Neuron (in vitro differentiated cells): ENCODE results near the gene DAG1.

ENCODE experiments used
- H2AFZ ChIP-seq: one replicate; pipeline ENCODE4 v1.6.1; 2013; ENCODE audit warnings: low read depth, mild to moderate bottlenecking, inconsistent platforms, low read length, moderate library complexity
- H3K27me3 ChIP-seq: one replicate; pipeline ENCODE4 v1.6.1; 2013; ENCODE audit warnings: low read length; ENCODE audit not compliant: insufficient read depth
- H3K36me3 ChIP-seq: one replicate; pipeline ENCODE4 v1.6.1; 2013; ENCODE audit warnings: low read length; ENCODE audit not compliant: insufficient read depth
- H3K4me1 ChIP-seq: one replicate; pipeline ENCODE4 v1.6.1; 2013; ENCODE audit warnings: low read length; ENCODE audit not compliant: insufficient read depth
- H3K4me3 ChIP-seq: 2 replicates; pipeline ENCODE4 v1.5.1; 2013; ENCODE audit warnings: mild to moderate bottlenecking, low read length, moderate library complexity
- H3K9me3 ChIP-seq: one replicate; pipeline ENCODE4 v1.6.1; 2013; ENCODE audit warnings: low read length

The DAG1 gene

DNA sequence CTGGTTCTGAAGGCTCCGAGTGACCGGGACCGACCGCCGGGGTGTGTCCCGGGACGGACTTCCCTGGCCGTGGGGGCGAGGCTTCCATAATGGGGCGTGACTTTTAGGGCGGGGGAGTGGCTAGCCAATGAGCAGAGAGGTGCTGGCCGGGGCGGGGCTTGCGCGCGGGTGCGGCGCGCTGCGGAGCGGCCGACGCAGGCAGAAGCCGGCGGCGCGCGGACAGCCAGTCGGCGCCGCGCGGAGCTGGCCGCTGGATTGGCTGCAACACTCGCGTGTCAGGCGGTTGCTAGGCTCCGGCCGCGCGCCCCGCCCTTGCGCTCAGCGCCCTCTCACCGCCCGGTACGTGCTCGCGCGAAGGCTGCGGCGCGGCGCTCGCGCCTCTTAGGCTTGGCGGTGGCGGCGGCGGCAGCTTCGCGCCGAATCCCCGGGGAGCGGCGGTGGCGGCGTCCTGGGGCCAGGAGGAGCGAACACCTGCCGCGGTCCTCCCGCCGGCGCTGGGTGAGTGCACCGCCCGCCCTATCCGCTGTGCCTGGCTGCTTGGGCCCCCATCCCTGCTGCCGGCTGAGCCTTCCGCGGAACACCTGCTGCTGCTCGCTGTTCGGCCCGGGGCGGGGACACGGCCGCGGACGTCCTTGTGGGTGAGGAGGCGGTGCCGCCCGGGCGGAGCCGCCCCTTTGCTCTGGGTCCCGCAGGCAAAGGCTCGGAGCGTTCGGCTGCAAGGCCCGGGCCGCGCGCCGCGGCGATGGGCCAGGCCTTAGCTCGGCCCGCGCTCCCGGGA, at the start of gene DAG1:
DAG1 (plus strand) TSS at position 332 of the 778 bp plus-strand sequence. CDS start 40,268 bp downstream, outside the sequence.
- Histone ChIP-seq H2AFZ (peak within 1 kb of the TSS; percentile 92), H3K9me3 (no peaks in the 10 kb centered on the region), H3K36me3 (peaks cover 3% of the 10 kb centered on the region), H3K4me1 (peaks cover 21% of the 10 kb centered on the region), H3K27me3 (no peaks in the 10 kb centered on the region), H3K4me3 (peak within 1 kb of the TSS; percentile 94)

GRCh38 chr3:49421890-49422378, 48.1 kb upstream of the DAG1 start:
- Histone ChIP-seq H3K9me3 (no peaks in the 10 kb centered on the region), H3K4me3 (peak overlapping the region; percentile 53), H3K36me3 (peaks cover 17% of the 10 kb centered on the region), H2AFZ (no peak overlapping the region), H3K4me1 (peaks cover 3% of the 10 kb centered on the region), H3K27me3 (no peaks in the 10 kb centered on the region)

DNA sequence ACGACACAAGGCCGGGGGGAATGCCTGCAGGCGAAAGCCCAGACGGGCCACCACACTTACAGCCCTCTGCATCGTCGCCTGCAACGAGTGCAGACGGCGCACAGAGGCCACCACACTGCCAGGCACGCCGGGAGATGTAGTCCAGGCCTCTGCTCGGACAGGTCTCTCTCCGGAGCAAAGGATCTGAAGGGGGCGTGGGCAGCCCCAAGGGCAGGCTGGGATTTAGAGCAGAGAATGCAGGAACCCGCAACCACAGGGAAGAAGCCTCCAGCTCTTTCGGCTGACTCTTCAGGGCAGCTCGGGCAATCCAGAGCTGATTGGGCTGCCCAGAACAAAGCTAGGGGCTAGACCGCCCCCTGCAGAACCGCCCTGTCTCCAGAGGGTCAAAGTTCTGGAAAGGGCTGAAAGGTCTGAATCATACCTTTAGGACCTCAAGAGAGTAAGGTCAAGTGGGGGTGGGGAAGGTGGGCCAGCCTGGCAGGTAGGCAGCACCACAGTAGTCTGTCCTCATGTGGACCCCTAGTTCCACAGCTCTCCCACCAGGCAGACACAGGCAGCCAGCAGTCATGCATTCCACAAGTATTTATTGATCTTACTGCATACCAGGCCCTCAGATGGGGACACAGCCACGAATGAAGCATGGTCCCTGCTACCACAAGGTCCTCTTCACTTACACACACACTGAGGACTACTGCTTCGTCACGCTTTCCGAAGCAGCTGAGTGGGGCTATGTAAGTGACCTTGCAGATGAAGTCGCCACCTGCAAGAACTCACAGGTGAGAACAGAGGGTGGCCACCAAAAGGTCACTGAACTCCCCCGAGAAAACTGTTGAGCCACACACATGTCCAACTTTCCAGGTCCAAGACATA, 47.5 kb upstream of the DAG1 start, which contains the start of gene AMT:
AMT (minus strand) TSS at position 95 of the 870 bp plus-strand sequence; CDS start at position 72, 23 bp downstream.
- Histone ChIP-seq H3K4me3 (peak within 1 kb of the TSS; percentile 53), H2AFZ (no peak within 1 kb of the TSS), H3K4me1 (peaks cover 3% of the 10 kb centered on the region), H3K9me3 (no peaks in the 10 kb centered on the region), H3K27me3 (no peaks in the 10 kb centered on the region), H3K36me3 (peaks cover 16% of the 10 kb centered on the region)

- Histone ChIP-seq H3K4me1 (peaks cover 9% of the 10 kb centered on the region), H3K36me3 (peaks cover 16% of the 10 kb centered on the region), H2AFZ (no peak overlapping the region)
These were observed 45.3 kb upstream of the DAG1 start for GRCh38 chr3:49424816-49425215.

DNA sequence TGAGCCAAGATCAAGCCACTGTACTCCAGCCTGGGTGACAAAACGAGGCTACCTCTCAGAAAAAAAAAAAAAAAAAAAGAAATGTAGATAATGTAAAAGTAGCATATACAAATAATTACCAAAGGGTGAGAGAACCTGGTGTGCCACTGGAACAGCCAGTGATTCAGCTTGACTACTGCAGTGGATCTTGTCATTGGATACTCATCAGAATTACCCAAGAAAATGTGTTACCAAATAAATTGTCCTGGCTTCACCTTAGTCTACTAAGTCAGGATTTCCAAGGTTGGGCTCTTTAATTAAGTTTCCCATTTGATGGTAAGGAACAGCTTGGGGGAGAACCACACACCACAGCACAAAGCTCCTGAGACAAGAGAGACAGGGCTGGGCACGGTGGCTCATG, 42.5 kb upstream of the DAG1 start:
- Histone ChIP-seq H2AFZ (no peak overlapping the region), H3K9me3 (no peaks in the 10 kb centered on the region), H3K36me3 (peaks cover 16% of the 10 kb centered on the region), H3K4me1 (peaks cover 8% of the 10 kb centered on the region), H3K4me3 (no peak overlapping the region), H3K27me3 (no peaks in the 10 kb centered on the region)

More at GRCh38 chr3:49424816-49425215, 45.3 kb upstream of the DAG1 start:
- Histone ChIP-seq H3K9me3 (no peaks in the 10 kb centered on the region), H3K27me3 (no peaks in the 10 kb centered on the region), H3K4me3 (no peak overlapping the region)

GRCh38 chr3:49428752-49429080, 41.4 kb upstream of the DAG1 start:
- peaks cover 14% of the 10 kb centered on the region for H3K36me3 ChIP-seq
- H3K27me3 ChIP-seq: no peaks in the 10 kb centered on the region
- peaks cover 8% of the 10 kb centered on the region for H3K4me1 ChIP-seq
- no peaks in the 10 kb centered on the region for H3K9me3 ChIP-seq
- peak overlapping the region; percentile 77 for H2AFZ ChIP-seq
- H3K4me3 ChIP-seq: peak overlapping the region; percentile 90

GRCh38 chr3:49434731-49435130, 35.3 kb upstream of the DAG1 start:
- Histone ChIP-seq H3K4me3 (no peak overlapping the region), H3K36me3 (no peaks in the 10 kb centered on the region), H3K9me3 (no peaks in the 10 kb centered on the region), H3K4me1 (peaks cover 3% of the 10 kb centered on the region), H2AFZ (no peak overlapping the region), H3K27me3 (no peaks in the 10 kb centered on the region)

DNA sequence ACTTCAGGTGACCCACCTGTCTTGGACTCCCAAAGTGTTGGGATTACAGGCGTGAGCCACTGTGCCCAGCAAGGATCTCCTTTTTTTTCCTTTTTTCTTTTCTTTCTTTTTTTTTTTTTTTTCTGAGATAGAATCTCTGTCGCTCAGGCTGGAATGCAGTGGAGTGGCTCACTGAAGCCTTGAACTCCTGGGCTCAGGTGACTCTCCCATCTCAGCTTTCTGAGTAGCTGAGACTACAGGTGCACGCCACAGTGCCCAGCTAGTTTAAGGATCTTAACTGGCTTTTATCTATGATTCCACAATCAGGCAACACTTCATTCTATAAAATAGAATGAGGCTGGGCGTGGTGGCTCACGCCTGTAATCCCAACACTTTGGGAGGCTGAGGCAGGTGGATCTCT, 24.7 kb upstream of the DAG1 start:
- Histone ChIP-seq H3K4me1 (no peaks in the 10 kb centered on the region), H3K27me3 (no peaks in the 10 kb centered on the region), H3K9me3 (no peaks in the 10 kb centered on the region), H2AFZ (no peak overlapping the region), H3K36me3 (no peaks in the 10 kb centered on the region), H3K4me3 (no peak overlapping the region)

GRCh38 chr3:49453621-49454020, 16.4 kb upstream of the DAG1 start:
- Histone ChIP-seq H3K4me3 (no peak overlapping the region), H3K9me3 (no peaks in the 10 kb centered on the region), H3K27me3 (no peaks in the 10 kb centered on the region), H3K36me3 (no peaks in the 10 kb centered on the region), H2AFZ (no peak overlapping the region), H3K4me1 (peaks cover 8% of the 10 kb centered on the region)

DNA sequence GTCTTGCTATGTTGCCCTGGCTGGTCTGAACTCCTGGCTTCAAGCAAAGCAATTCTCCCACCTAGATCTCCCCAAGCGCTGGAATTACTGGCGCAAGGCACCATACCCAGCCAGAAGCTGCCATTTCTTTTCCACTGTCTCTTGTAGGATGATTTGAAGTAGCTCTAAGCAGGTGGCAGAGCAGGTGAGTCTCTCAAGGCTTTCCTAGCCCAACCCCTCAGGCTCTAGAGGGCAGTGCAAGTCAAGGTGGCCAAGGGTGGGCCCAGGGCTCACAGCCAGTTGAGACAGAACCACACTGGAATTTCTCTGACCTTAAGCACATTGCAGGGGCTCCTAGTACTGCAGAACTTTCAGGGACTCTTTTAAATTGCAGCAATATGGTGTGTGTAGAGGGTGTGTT, 15.6 kb upstream of the DAG1 start:
- Histone ChIP-seq H2AFZ (no peak overlapping the region), H3K9me3 (no peaks in the 10 kb centered on the region), H3K27me3 (no peaks in the 10 kb centered on the region), H3K36me3 (no peaks in the 10 kb centered on the region), H3K4me3 (no peak overlapping the region), H3K4me1 (peaks cover 16% of the 10 kb centered on the region)

DNA sequence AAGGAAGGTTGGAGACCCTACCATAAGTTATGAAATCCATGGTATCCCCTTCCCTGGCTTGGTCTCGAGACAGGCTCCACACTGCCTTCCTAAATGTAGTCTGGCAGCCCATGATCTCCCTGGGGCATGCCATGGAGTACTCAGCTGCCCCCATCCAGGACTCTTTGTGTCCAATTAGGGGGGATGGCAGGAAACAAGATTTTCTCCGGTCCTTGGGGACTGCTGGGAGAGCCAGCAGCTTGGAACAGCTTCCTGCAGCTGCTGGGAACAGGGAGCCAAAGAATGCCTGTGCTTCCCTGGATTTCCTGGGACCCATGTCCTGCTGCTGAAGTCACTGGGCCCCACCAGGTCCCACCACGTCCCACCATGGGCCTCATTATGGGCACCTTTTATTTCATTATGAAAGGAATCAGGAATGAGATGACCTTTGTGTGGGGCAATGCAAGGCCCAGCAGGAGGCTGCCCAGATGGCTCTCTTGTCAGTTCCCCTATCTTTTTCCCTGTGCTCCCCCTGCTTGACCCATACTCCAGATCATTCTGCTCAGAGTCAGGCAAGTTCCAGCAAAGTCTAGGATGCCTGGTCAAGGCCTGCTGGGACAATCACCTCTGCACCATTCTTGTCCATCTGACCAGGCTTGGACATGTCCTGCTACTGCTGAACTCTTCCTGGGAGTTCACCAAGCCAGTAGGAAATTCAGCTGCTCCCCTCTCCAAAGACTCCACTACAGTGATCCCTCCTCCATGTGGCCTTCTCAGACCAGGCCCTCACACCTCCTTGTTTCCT, 15.0 kb upstream of the DAG1 start:
- Histone ChIP-seq H3K4me3 (no peak overlapping the region), H3K36me3 (no peaks in the 10 kb centered on the region), H3K4me1 (peaks cover 17% of the 10 kb centered on the region), H3K9me3 (no peaks in the 10 kb centered on the region), H2AFZ (no peak overlapping the region), H3K27me3 (no peaks in the 10 kb centered on the region)

- H3K4me3 ChIP-seq: no peak overlapping the region
- no peaks in the 10 kb centered on the region for H3K27me3 ChIP-seq
- no peak overlapping the region for H2AFZ ChIP-seq
- peaks cover 30% of the 10 kb centered on the region for H3K4me1 ChIP-seq
- H3K9me3 ChIP-seq: no peaks in the 10 kb centered on the region
- no peaks in the 10 kb centered on the region for H3K36me3 ChIP-seq
These were observed 13.6 kb upstream of the DAG1 start for GRCh38 chr3:49456466-49456865.
